HepG2 (cell line): ENCODE measurements around the gene GSTA1.

Experiments used
- ATF6 ChIP-seq: sonication (generic); formaldehyde crosslinking; conservative IDR thresholded peaks from 2 replicates; pipeline ENCODE4 v1.4.0; 2020; ENCODE audit warnings: missing genetic modification reagents
- CREB1 ChIP-seq, 2 experiments: fragments of 450-650 bp in 1 of 2; IDR thresholded peaks; 2 replicates each; pipeline ENCODE4 v1.6.1; 2016 to 2017; ENCODE audit warnings: control low read depth in 1 of 2, mild to moderate bottlenecking in 1 of 2, missing compliant biosample characterization in 1 of 2, missing genetic modification characterization in 1 of 2
- ELF4 ChIP-seq: sonication (generic); formaldehyde crosslinking; IDR thresholded peaks from 2 replicates; pipeline ENCODE4 v1.5.0; 2020; ENCODE audit warnings: missing genetic modification reagents, mild to moderate bottlenecking, moderate library complexity, borderline replicate concordance
- FOXA1 ChIP-seq, 2 experiments: fragments of 450-650 bp in 1 of 2; sonication (generic) in 1 of 2; formaldehyde crosslinking in 1 of 2; IDR thresholded peaks; 2 replicates each; pipeline versions ENCODE4 v1.4.0 to v1.6.1; 2016 to 2020; ENCODE audit warnings: missing genetic modification reagents in 1 of 2
- ISL2 ChIP-seq: sonication (generic); formaldehyde crosslinking; IDR thresholded peaks from 2 replicates; pipeline ENCODE4 v1.5.0; 2020; ENCODE audit warnings: missing genetic modification reagents
- MAX ChIP-seq: IDR thresholded peaks from 2 replicates; pipeline ENCODE4 v1.6.1; 2012; ENCODE audit warnings: inconsistent platforms
- MAZ ChIP-seq, 2 experiments: sonication (generic) in 1 of 2; formaldehyde crosslinking in 1 of 2; IDR thresholded peaks; 2 replicates each; pipeline versions ENCODE4 v1.5.0 to v1.6.1; 2012 to 2020; ENCODE audit warnings: low read depth in 2 of 2, mild to moderate bottlenecking in 2 of 2, borderline replicate concordance in 1 of 2, improper control_type of control experiment in 1 of 2, low read length in 1 of 2, missing genetic modification reagents in 1 of 2, moderate library complexity in 1 of 2
- MTA3 ChIP-seq: sonication (generic); formaldehyde crosslinking; IDR thresholded peaks from 2 replicates; pipeline ENCODE4 v1.4.0; 2020; ENCODE audit warnings: missing genetic modification reagents
- POLR2A ChIP-seq, 2 experiments: IDR thresholded peaks; 2 replicates each; pipeline ENCODE4 v1.6.1; 2011; ENCODE audit warnings: low read depth in 2 of 2, low read length in 2 of 2, mild to moderate bottlenecking in 1 of 2, moderate library complexity in 1 of 2; ENCODE audit not compliant: insufficient read depth in 1 of 2
- PRDM10 ChIP-seq: sonication (generic); formaldehyde crosslinking; IDR thresholded peaks from 2 replicates; pipeline ENCODE4 v1.4.0; 2020; ENCODE audit warnings: low read depth, missing genetic modification reagents
- RXRB ChIP-seq: IDR thresholded peaks from 2 replicates; pipeline ENCODE4 v1.6.1; 2016; ENCODE audit warnings: borderline replicate concordance, missing genetic modification reagents, missing compliant biosample characterization
- SMARCE1 ChIP-seq: fragments of 450-650 bp; IDR thresholded peaks from 2 replicates; pipeline ENCODE4 v1.6.1; 2017; ENCODE audit warnings: borderline replicate concordance
- ZNF704 ChIP-seq: sonication (generic); formaldehyde crosslinking; IDR thresholded peaks from 2 replicates; pipeline ENCODE4 v1.8.1; 2023; ENCODE audit warnings: mild to moderate bottlenecking, inconsistent platforms, moderate library complexity, missing genetic modification reagents, borderline replicate concordance
- ZZZ3 ChIP-seq: sonication (generic); formaldehyde crosslinking; IDR thresholded peaks from 2 replicates; pipeline ENCODE4 v1.4.0; 2020; ENCODE audit warnings: missing genetic modification reagents, mild to moderate bottlenecking, borderline replicate concordance

- TF ChIP-seq PRDM10 (CRISPR knock-in tag) (no peak), SMARCE1 (no peak), MAX (no peak), FOXA1 (IDR thresholded peaks at IDR 0.05) (no peak), FOXA1 (CRISPR knock-in tag; IDR thresholded peaks at IDR 0.05) (no peak), ISL2 (CRISPR knock-in tag) (no peak), POLR2A (IDR thresholded peaks at IDR 0.05; ENCODE audit: insufficient read depth in 1 of 2, low read depth in 2 of 2, low read length in 2 of 2) (no peak), ELF4 (CRISPR knock-in tag) (no peak), RXRB (CRISPR knock-in tag) (no peak), CREB1 (IDR thresholded peaks at IDR 0.05) (no peak), CREB1 (CRISPR knock-in tag; IDR thresholded peaks at IDR 0.05) (no peak), ZNF704 (CRISPR knock-in tag) (no peak), ATF6 (no peak), MAZ (IDR thresholded peaks at IDR 0.05; ENCODE audit: borderline replicate concordance, low read depth, low read length) (no peak), MAZ (CRISPR knock-in tag; IDR thresholded peaks at IDR 0.05; ENCODE audit: low read depth) (no peak), MTA3 (CRISPR knock-in tag) (no peak), ZZZ3 (CRISPR knock-in tag) (no peak)
These were observed 42.4 kb upstream of the GSTA1 start for GRCh38 chr6:52846002-52846401.
